GM12872 (cell line): ENCODE data around the gene GALNT2.

Experiments
- TF ChIP-seq, protein P1 (sequence below): IDR thresholded peaks from 3 replicates; pipeline ENCODE4 v1.5.1; 2011; ENCODE audit warnings: low read depth, mild to moderate bottlenecking, low read length, moderate library complexity; ENCODE audit not compliant: insufficient read depth

Gene GALNT2

DNA sequence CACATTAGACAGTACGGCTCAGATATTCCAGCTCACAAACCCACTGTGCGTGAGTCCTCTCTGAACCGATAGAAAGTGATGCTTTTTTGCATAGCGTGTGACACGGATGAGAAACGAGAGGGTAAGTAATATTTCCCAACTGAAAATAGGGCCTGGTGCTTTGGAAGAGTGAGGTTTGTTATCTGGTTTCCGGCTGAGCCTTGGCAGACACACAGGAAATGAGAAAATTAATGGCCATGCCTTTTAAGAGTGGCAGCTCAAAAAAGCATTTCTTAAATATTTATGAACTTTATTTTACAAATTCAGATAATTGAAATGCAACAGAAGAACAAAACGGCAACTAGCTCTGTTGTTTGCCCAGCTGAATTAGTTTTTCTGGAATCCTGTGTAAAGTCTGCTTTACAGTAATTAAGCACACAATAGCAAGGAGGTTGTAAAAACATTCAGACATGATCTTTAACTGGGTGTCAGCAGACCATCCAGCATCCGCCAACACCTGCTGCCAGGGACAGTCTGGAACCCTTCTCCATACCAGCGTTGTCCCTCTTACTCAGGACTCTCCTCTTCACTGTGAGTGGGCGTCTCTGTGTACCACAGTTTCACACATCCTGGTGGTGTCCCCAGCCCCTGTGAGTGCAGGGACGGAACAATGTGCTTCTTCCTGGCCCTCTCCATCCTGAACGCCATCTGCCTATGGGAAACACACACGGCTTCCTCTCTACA, 203.7 kb downstream of the GALNT2 start:
- TF ChIP-seq, protein P1, sequence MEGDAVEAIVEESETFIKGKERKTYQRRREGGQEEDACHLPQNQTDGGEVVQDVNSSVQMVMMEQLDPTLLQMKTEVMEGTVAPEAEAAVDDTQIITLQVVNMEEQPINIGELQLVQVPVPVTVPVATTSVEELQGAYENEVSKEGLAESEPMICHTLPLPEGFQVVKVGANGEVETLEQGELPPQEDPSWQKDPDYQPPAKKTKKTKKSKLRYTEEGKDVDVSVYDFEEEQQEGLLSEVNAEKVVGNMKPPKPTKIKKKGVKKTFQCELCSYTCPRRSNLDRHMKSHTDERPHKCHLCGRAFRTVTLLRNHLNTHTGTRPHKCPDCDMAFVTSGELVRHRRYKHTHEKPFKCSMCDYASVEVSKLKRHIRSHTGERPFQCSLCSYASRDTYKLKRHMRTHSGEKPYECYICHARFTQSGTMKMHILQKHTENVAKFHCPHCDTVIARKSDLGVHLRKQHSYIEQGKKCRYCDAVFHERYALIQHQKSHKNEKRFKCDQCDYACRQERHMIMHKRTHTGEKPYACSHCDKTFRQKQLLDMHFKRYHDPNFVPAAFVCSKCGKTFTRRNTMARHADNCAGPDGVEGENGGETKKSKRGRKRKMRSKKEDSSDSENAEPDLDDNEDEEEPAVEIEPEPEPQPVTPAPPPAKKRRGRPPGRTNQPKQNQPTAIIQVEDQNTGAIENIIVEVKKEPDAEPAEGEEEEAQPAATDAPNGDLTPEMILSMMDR: no peak

DNA sequence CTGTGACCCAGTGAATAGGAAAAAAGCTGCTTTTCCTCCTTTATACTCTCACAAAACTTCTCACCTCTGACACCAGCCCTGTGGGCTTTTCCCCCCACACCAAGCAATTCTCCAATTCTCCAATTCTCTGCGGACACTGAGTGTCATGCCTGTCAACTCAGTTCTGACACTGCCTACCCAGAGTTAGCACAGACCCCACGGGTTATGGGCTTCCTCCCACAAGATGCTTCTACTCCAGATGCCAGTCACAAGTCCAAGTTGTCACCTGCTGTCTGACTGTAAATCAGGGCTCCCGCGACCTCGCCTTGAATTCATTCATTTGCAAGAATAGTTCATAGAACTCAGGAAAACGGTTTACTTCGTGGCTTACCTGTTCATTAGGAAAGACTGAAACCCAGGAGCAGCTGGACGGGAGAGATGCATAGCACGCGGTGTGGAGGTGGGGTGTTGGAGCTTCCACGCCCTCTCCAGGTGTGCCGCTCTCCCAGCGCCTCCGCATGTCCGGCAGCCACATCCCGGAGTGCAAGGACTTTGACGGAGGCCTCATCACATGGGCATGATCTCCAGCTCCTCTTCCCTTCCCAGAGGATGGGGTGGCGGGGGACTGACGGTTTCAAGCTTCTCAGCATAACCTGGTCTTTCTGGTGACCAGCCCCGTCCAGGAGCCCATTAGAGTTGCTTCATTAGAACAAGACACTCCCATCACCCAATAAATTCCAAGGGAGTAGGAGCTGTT, 204.4 kb downstream of the GALNT2 start:
- TF ChIP-seq, protein P1: no peak

DNA sequence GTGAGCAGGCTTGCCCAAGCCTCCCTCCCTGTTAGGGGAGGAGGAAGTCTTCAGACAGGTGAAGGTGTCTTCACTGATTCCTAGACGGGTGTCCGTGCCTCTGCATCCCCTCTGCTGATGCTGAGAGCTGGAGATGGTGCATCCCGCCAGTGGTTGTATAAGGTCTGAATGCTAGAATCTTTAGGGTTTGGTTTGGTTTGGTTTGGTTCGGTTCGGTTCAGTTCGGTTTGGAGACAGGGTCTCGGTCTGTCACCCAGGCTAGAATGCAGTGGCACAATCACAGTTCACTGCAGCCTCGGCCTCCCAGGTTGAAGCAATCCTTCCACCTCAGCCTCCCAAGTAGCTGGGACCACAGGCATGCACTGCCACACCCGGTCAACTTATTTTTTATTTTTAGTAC, 205.5 kb downstream of the GALNT2 start:
- TF ChIP-seq, protein P1: no peak

DNA sequence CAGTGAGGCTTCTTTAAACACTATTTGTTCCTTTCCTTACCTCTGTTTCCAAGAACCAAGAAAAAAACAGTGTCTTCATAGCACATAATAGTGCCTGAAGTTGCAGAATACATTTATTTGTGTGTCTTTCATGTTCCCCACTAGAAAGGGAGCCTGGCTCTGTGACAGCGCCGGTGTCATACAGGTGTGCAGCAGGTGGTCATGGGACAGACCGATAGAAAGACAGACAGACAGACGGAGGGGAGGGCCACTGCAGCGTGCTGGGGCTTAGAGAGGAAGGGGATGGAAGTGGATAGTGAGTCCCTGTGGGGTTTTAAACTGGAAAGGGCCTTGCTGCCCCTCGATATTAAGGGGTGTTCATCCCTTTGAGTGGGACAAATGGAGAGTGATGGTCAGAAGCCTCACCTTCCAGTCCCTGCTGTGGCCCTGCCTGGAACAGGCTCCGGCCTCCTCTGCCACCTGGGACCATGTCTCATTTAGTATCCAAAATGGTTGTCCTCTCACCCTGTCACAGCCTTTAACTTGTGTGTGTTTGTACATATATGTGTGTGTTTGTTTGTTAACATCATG, 206.2 kb downstream of the GALNT2 start:
- TF ChIP-seq, protein P1: no peak

DNA sequence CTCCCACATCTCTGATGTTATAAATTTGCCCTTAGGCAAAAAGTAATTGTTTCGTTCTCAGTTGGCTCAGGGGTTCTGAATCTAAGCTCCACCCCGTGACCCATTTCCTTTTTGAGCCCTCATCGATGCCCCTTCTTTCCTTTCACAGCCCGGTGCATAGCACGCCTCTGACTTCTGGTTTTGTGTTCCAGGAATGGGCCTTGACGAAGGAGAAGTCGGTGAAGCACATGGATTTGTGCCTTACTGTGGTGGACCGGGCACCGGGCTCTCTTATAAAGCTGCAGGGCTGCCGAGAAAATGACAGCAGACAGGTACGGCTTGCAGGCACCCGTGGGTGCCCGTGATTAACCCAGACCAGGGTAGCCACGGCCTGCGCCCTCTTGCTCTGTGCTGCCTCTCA, 207.2 kb downstream of the GALNT2 start:
- TF ChIP-seq, protein P1: no peak

DNA sequence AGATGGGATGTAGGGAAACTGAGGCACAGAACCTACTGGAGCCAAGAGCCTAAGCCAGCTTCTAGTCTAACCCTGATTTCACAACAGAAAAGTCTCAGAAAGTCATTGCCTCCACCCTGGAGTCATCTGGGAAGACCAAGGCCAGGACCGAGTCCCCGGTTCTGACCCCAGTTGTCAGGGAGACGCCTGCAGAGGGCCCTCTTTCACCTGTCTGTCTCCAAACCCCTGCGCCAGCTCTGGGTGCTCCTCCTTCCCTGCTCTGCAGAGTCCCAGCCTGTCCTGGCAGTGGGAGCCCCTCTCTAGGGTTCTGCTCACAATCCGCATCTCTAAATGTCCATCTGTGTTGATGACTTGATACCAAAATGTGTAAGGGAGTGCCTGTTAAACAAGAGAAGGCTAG, 209.4 kb downstream of the GALNT2 start:
- TF ChIP-seq, protein P1: no peak

DNA sequence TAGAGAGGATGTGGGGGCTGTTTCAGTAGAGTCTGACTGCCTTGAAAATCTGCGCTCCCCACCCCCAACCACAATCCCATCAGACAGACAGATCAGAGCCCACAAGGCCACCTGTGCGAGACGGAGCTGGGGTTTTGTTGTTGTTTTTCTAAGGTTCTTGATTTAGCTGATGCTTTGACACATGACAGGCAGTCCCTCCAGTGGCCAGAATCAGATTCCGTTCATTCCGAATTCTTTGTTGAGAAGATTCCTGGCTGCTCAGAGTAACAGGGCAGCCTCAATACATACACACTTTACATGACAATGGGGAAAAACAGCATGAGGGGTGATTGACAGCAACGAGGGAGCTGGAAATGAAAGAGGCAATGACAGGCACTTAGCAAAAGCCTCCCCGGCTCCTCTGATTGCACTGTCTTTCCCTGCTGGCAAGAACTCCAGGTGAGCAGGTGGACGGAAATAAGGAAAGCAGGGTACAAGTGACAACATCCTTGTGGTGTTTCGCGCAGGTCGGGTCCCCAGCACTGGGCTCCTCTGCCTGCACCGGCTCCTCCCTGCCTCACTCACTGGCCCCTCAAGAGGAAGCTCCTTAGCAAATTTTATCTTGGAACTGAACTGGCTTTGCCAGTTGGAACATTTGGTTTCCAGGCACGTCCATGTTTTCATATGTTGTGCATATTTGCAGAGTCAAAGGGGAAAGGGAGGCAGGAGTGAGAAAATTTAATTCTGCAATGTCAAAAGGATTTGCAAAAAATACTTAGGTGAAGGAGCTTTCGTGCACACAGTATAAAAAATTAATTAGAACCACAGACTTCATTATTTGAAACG, 210.4 kb downstream of the GALNT2 start:
- TF ChIP-seq, protein P1: no peak
